GM21576 (cell line): ENCODE results near the gene CNTN4.
"Not testable (repeated sequence)": the region's sequence is repeated elsewhere in the genome, so short reads cannot be mapped to it uniquely, and the experiment has no call there.

Source experiments
- ATAC-seq: cut with Tn5 transposase; IDR thresholded peaks from one replicate; pipeline ENCODE4 v1.9.1; 2021; ENCODE audit warnings: mild to moderate bottlenecking, moderate library complexity; ENCODE audit not compliant: unreplicated experiment

The CNTN4 gene

GRCh38 chr3:2940062-2940461 lies 841.4 kb downstream of the CNTN4 start:
- no peak for ATAC-seq

GRCh38 chr3:2944628-2945027 lies 846.0 kb downstream of the CNTN4 start:
- ATAC-seq, result peak; percentile 97

DNA sequence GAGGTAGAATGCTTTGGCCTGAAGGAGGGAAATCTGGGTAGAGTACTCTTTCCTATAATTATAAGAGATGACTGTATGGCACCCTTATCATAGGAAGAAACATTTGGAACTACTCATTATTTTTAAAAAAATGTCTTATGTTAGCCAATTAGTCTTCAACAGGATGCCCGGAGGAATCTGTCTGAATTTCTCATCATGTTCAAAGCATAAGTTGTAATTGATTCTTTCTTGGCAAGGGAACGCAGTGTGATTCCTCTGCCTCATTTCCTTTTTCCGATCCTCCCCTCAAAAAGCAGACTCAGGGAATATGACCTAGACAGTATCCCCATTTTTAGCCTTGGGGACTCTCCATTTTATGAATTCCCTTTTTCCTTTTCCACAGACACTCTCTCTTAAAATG lies 846.5 kb downstream of the CNTN4 start:
- no peak for ATAC-seq

DNA sequence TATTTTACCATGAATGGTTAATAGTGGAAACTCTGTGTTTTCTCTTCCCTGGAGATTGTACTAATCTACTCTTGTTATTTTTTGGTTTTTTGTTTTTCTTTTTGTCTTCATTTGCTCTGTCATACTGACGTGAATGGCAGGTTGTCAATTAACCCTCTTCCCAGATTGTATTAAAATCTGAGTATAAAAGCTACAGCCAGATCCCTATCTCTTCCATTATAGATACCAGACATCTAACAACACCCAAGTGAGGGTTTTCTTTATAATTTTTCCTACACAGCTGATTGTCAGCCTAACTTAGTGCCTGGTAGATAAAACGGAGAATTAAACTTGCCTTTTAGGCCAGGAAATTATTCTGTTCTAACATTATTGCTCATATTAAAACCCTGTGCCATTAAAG lies 848.9 kb downstream of the CNTN4 start:
- ATAC-seq, result no peak

- no peak for ATAC-seq
These were observed 850.2 kb downstream of the CNTN4 start for GRCh38 chr3:2948882-2949281.

DNA sequence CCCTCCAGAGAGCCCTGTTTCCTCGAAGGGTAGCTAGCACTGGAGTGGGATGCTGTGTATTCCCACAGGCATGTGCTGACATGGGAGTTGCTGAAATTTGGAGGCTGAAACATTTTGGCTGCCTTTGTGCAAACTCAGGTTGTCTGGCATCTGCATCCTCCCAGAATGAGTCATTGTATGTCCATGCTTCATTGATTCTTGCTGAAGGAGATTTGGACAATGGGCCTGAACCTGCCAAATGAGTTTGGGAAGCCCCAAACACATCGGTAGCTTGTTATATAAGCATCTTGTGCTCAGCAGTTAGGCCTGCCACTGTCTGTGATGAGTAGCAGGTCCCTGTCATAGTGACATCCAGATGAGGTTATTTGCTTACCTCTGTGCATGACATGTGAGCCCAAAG lies 851.5 kb downstream of the CNTN4 start:
- ATAC-seq, result no peak

DNA sequence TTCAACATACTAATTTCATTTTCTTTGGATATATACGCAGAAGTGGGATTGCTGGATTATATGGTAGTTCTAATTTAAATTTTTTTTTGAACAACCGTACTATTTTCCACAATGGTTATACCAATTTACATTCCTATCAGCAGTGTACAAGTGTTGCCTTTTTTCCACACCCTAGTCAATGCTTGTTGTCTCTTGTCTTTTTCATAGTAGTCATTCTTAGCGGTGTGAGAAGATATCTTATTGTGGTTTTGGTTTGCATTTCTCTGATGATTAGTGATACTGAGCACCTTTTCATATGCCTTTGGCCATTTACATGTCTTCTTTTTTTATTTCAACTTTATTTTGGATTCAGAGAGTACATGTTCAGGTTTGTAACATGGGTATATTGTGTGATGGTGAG lies 858.4 kb downstream of the CNTN4 start:
- no peak for ATAC-seq

GRCh38 chr3:2958551-2958950 lies 859.9 kb downstream of the CNTN4 start:
- ATAC-seq, result no peak

DNA sequence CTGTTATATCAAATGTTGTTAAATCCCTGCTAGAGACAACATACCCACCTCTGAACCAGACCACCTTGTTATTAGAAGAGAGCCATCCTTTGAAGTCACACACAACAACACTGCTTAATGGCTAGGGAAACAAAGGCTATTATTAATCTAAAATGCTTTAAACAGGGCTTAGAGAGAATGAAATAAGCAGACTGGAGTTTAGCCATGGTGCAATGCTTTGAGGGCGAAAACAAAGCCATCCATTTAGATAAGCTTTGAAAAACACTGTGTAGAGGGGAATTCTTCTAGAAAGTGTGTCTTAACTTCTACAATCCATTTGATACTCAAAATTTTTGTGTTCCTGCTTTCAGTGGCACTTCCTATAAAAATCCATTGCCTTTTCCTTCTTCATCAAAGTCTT lies 862.9 kb downstream of the CNTN4 start:
- no peak for ATAC-seq

GRCh38 chr3:2967871-2968270 lies 869.2 kb downstream of the CNTN4 start:
- ATAC-seq, result no peak

- no peak for ATAC-seq
These were observed 869.8 kb downstream of the CNTN4 start for GRCh38 chr3:2968475-2968874.

DNA sequence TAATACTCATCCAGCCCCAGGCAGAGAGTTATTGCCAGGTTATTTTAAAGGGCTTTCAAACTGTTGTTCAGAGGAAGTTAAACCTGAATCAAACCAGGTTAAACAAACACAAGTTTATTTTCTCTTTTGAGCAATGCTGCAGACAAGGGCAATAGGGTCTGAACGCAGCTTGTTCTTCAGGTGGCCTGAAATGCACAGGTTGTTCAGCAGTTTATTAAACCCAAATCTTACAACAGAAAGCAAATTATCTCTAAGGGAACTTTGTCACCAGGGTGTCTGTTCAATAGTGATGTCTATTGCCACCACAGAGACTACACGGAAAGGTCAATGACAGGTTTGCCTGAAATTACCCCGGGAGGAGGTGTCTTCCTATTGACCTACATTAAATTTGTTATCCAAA lies 877.5 kb downstream of the CNTN4 start:
- ATAC-seq, result no peak

DNA sequence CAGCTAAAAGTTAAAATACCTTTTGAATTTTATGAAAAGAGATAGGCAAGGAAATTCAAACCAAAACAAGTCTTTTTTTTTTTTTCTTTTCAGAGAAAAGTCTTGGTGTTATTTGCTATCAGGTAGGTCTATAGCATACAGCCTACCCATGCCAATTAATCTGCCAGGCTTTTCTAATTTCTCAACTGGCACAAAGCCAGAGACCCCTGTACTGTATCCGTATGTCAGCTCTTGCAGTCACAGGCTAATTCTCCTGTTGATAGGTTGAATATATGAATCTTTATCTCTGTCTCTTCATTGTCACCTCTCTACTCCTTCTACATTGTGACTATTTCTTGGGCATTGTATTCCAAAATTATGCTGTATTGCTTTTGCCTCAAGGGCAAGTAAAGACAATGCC lies 878.1 kb downstream of the CNTN4 start:
- ATAC-seq, result no peak

GRCh38 chr3:2978977-2979732 lies 880.5 kb downstream of the CNTN4 start:
- ATAC-seq, result no peak

DNA sequence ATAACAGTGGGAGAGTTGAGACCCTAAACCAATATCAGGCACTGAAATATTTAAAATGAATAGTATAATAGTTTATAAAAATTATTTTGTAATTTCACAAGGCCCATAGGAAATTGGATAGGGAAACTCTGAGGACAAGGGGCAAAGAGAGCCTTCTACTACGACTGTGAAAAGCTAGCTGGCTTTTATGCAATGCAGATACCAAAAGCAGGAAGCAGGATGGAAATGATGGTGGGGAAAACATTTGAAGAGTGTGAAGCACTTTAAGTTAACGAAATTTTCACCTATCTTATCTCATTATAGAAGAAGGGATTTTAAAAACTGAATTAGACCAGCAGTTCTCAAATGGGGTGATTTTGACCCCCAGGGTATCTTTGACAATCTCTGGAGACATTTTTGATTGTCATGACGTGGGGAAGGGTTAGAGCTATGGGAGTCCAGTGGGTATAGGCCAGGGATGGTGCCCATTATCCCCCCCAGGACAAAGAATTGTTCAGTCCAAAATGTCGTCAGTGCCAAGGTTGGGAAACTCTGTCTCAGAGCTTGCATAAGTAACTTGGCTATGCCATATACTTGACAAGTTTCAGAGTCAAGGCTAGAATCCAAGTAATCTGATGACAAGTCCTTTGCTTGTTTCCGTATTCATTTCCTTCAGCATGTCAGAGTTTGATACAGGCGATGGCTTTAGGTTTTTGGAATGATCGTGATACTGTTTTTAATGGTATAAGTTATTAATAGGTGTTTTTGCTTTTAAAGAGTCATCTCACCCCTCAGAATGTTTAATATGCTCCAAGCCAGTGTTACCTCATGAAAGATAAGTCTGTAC lies 885.6 kb downstream of the CNTN4 start:
- no peak for ATAC-seq

GRCh38 chr3:2984831-2985220 lies 886.2 kb downstream of the CNTN4 start:
- ATAC-seq, result no peak

GRCh38 chr3:2985479-2985878 lies 886.8 kb downstream of the CNTN4 start:
- no peak for ATAC-seq

- ATAC-seq, result no peak
These were observed 893.9 kb downstream of the CNTN4 start for GRCh38 chr3:2992534-2992933.

DNA sequence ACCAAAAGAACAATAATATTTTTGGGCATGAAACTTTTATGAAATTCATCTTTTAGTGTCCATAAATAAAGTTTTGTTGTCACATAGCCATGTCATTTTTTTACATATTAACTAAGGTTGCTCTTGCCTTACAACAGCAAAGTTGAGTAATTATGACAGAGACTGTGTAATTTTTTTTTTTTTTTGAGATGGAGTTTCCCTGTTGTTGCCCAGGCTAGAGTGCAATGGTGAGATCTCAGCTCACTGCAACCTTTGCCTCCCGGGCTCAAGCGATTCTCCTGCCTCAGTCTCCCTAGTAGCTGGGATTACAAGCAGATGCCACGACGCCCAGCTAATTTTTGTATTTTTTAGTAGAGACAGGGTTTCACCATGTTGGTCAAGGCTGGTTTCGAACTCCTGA lies 894.5 kb downstream of the CNTN4 start:
- not testable (repeated sequence) for ATAC-seq

- ATAC-seq, result no peak
These were observed 895.1 kb downstream of the CNTN4 start for GRCh38 chr3:2993736-2994135.

- no peak for ATAC-seq
These were observed 896.5 kb downstream of the CNTN4 start for GRCh38 chr3:2995195-2995594.

GRCh38 chr3:3005146-3005744 lies 906.6 kb downstream of the CNTN4 start:
- ATAC-seq, result no peak
